HepG2 (cell line): ENCODE results near the gene ARID1A. TPM values are rescaled to one million over a fixed set of nuclear protein-coding genes. Genes with fewer than 3 reads are reported as not detected.

Experiments
- ATAC-seq: fragments of 200-7000 bp; cut with Tn5 transposase; 3 replicates; pipeline ENCODE4 v1.9.1; 2020; ENCODE audit warnings: mild to moderate bottlenecking, moderate library complexity
- BruUV-seq: library from RNA; stranded (reverse); fragments of 400-500 nt; replicated peaks from 2 replicates; lab custom pipeline; 2021; lab: Mats Ljungman, UMichigan
- CTCF ChIA-PET: fragments of 300-600 bp; formaldehyde crosslinking; extraction: SDS; loops from one replicate; lab custom pipeline; 2021; ENCODE audit warnings: low total read pairs, inconsistent platforms, low intra/inter-chr PET ratio; lab: Yijun Ruan, JAX
- POLR2A ChIA-PET: fragments of 350-600 bp; sonication (Branson Sonifier 250); formaldehyde crosslinking; loops from one replicate; lab custom pipeline; 2020; ENCODE audit warnings: antibody characterized with exemption, inconsistent platforms; lab: Yijun Ruan, JAX
- DNase-seq: peaks from one replicate; pipeline ENCODE4 v3.0.0-alpha.2; 2015; ENCODE audit warnings: low spot score
- FAIRE-seq: peaks from 3 replicates; lab custom pipeline; 2011; peaks lifted over from hg19 to GRCh38; lab: Jason Lieb, UNC
- H2AFZ ChIP-seq: one replicate; pipeline ENCODE4 v1.6.1; 2011; ENCODE audit warnings: low read length, inconsistent platforms
- H3K27ac ChIP-seq: fragments of 300-600 bp; 3 replicates; pipeline ENCODE4 v1.8.0; 2011; ENCODE audit warnings: mixed run types, mild to moderate bottlenecking, mixed read lengths, low read length, inconsistent platforms; ENCODE audit not compliant: insufficient read depth; ENCODE audit errors: extremely low read length
- H3K27me3 ChIP-seq, 2 experiments: fragments of 200-600 bp in 1 of 2; 2 replicates in 1 of 2; 3 replicates in 1 of 2; pipeline versions ENCODE4 v1.6.0 to v1.8.0; 2011; ENCODE audit warnings: low read length in 2 of 2, mild to moderate bottlenecking in 2 of 2, moderate library complexity in 2 of 2, inconsistent platforms in 1 of 2; ENCODE audit not compliant: insufficient read depth in 2 of 2, control insufficient read depth in 1 of 2
- H3K36me3 ChIP-seq, 2 experiments: fragments of 200-600 bp in 1 of 2; replicated peaks in 1 of 2; 2 replicates in 1 of 2; 3 replicates in 1 of 2; pipeline versions ENCODE4 v1.5.1 to v1.8.0; 2011; ENCODE audit warnings: low read length in 2 of 2, inconsistent platforms in 1 of 2; ENCODE audit not compliant: insufficient read depth in 2 of 2, control insufficient read depth in 1 of 2
- H3K4me1 ChIP-seq: 2 replicates; pipeline ENCODE4 v1.5.1; 2012; ENCODE audit warnings: low read length, inconsistent platforms; ENCODE audit not compliant: insufficient read depth
- H3K4me2 ChIP-seq: 2 replicates; pipeline ENCODE4 v1.6.0; 2011; ENCODE audit warnings: low read depth, low read length, inconsistent platforms
- H3K4me3 ChIP-seq, 3 experiments: fragments of 200-600 bp in 1 of 3; sonication (generic), shearing (Covaris generic) in 1 of 3; replicated peaks in 1 of 3; 2 replicates each; pipeline ENCODE4 v1.5.1; 2011 to 2016; ENCODE audit warnings: low read length in 3 of 3, inconsistent platforms in 2 of 3, low read depth in 2 of 3, mild to moderate bottlenecking in 2 of 3, control low read depth in 1 of 3, mixed read lengths in 1 of 3; ENCODE audit not compliant: insufficient read depth in 1 of 3
- H3K79me2 ChIP-seq: one replicate; pipeline ENCODE4 v1.6.1; 2011; ENCODE audit warnings: low read length, inconsistent platforms; ENCODE audit not compliant: insufficient read depth
- H3K9ac ChIP-seq: 2 replicates; pipeline ENCODE4 v1.6.0; 2011; ENCODE audit warnings: mild to moderate bottlenecking, low read depth, low read length, inconsistent platforms; ENCODE audit not compliant: insufficient read depth
- H3K9me3 ChIP-seq: 2 replicates; pipeline ENCODE4 v1.5.1; 2012; ENCODE audit warnings: mild to moderate bottlenecking, low read length
- H4K20me1 ChIP-seq: 2 replicates; pipeline ENCODE4 v1.6.0; 2011; ENCODE audit warnings: inconsistent platforms, mild to moderate bottlenecking, low read length, moderate library complexity; ENCODE audit not compliant: insufficient read depth
- CBX5 ChIP-seq: sonication (generic); formaldehyde crosslinking; IDR thresholded peaks from 2 replicates; pipeline ENCODE4 v1.4.0; 2020; ENCODE audit warnings: missing genetic modification reagents, borderline replicate concordance
- FOXP1 ChIP-seq, 2 experiments: fragments of 450-650 bp in 1 of 2; IDR thresholded peaks; 2 replicates each; pipeline ENCODE4 v1.6.1; 2017 to 2018; ENCODE audit warnings: antibody characterized with exemption in 1 of 2
- NR2F6 ChIP-seq, 2 experiments: IDR thresholded peaks; 2 replicates each; pipeline ENCODE4 v1.6.1; 2016; ENCODE audit warnings: antibody characterized with exemption in 1 of 2, mild to moderate bottlenecking in 1 of 2
- SKIL ChIP-seq: sonication (generic); formaldehyde crosslinking; IDR thresholded peaks from 2 replicates; pipeline ENCODE4 v1.8.0; 2022; ENCODE audit warnings: missing genetic modification reagents, mild to moderate bottlenecking, moderate library complexity, borderline replicate concordance
- ZBTB3 ChIP-seq: sonication (generic); formaldehyde crosslinking; IDR thresholded peaks from 2 replicates; pipeline ENCODE4 v1.4.0; 2020; ENCODE audit warnings: low read depth, mild to moderate bottlenecking, moderate library complexity, missing genetic modification reagents, borderline replicate concordance
- ZFP36L2 ChIP-seq: sonication (generic); formaldehyde crosslinking; IDR thresholded peaks from 2 replicates; pipeline ENCODE4 v1.4.0; 2020; ENCODE audit warnings: missing genetic modification reagents
- ZFX ChIP-seq: sonication (generic); formaldehyde crosslinking; IDR thresholded peaks from 2 replicates; pipeline ENCODE4 v1.4.0; 2020; ENCODE audit warnings: mild to moderate bottlenecking, low read depth, missing genetic modification reagents, moderate library complexity
- ZNF510 ChIP-seq: sonication (generic); formaldehyde crosslinking; IDR thresholded peaks from 2 replicates; pipeline ENCODE4 v1.4.0; 2020; ENCODE audit warnings: low read depth, mild to moderate bottlenecking, missing genetic modification reagents
- ZNF558 ChIP-seq: sonication (generic); formaldehyde crosslinking; IDR thresholded peaks from 2 replicates; pipeline ENCODE4 v1.9.0; 2022; ENCODE audit warnings: mild to moderate bottlenecking, missing genetic modification reagents, borderline replicate concordance
- ZXDC ChIP-seq: sonication (generic); formaldehyde crosslinking; IDR thresholded peaks from 2 replicates; pipeline ENCODE4 v1.5.0; 2020; ENCODE audit warnings: mild to moderate bottlenecking, missing genetic modification reagents
- WGBS: methylation state at CpG from one replicate; pipeline ENCODE4 v1.1.6; 2017; ENCODE audit warnings: low lambda C conversion rate; 5-methylcytosine and 5-hydroxymethylcytosine counted together
- in situ Hi-C: cut with HindIII; loops from 2 replicates; pipeline ENCODE4 v1.10.0; 2017; ENCODE audit warnings: low pct_unique_long_range_greater_than_20kb; ENCODE audit not compliant: extremely low pct_ligation_motif_present
- intact Hi-C: fragments of 100-400 bp; cut with micrococcal nuclease; formaldehyde crosslinking; loops from one replicate; pipeline ENCODE4 v1.10.0; 2022; ENCODE audit not compliant: unreplicated experiment
- polyA plus RNA-seq, 8 experiments: library from polyadenylated mRNA; depleted of rRNA in 3 of 8; stranded (reverse) in 7 of 8; unstranded in 1 of 8; fragments of >200 nt; fragmentation: Illumina TruSeq in 4 of 8; extraction: Trizol in 4 of 8; gene quantifications; 2 replicates each; pipeline versions ENCODE4 v1.2.1 to v1.2.3, GENCODE V29; 2011 to 2016; ENCODE audit warnings: low read depth in 4 of 8, missing spikeins in 1 of 8, mixed read lengths in 1 of 8; ENCODE audit not compliant: insufficient read depth in 1 of 8
- total RNA-seq, 5 experiments: library from RNA; depleted of rRNA; stranded (reverse); fragments of >200 nt; fragmentation: Illumina TruSeq; extraction: Trizol; gene quantifications; 2 replicates each; pipeline ENCODE4 v1.2.3, GENCODE V29; 2016; ENCODE audit warnings: low read depth in 1 of 5
- TF ChIP-seq, protein P1 (sequence below): IDR thresholded peaks from 2 replicates; pipeline ENCODE4 v1.6.1; 2016; ENCODE audit warnings: missing genetic modification reagents, missing compliant biosample characterization

Gene ARID1A
- total and polyA plus RNA-seq, 2 of the 13 experiments (the other 11 are each of a cell fraction or from before 2014, with no cell fraction given) = 11.9 to 15.9 TPM

GRCh38 chr1:26734501-26735058, 38.8 kb downstream of the ARID1A start:
- H2AFZ ChIP-seq = no peak overlapping the region
- peaks cover 13% of the 10 kb centered on the region for H3K79me2 ChIP-seq
- ATAC-seq (no peak), DNase-seq (no peak), FAIRE-seq (no peak)
- no TSS peak for BruUV-seq
- intact Hi-C loops = no loop called here
- WGBS = 100% methylated on average over 3 of the region's 4 CpGs
- H3K27me3 ChIP-seq = no peaks in the 10 kb centered on the region
- TF ChIP-seq ZXDC (no peak), SKIL (no peak), ZFP36L2 (CRISPR knock-in tag) (no peak), ZNF558 (CRISPR knock-in tag) (no peak), FOXP1 (IDR thresholded peaks at IDR 0.05) (no peak), FOXP1 (CRISPR knock-in tag; IDR thresholded peaks at IDR 0.05) (no peak), NR2F6 (IDR thresholded peaks at IDR 0.05) (no peak), NR2F6 (CRISPR knock-in tag; IDR thresholded peaks at IDR 0.05) (no peak), CBX5 (no peak), ZNF510 (CRISPR knock-in tag) (no peak), ZBTB3 (CRISPR knock-in tag) (no peak), ZFX (no peak)
- TF ChIP-seq, protein P1, sequence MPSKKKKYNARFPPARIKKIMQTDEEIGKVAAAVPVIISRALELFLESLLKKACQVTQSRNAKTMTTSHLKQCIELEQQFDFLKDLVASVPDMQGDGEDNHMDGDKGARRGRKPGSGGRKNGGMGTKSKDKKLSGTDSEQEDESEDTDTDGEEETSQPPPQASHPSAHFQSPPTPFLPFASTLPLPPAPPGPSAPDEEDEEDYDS (CRISPR knock-in tag) = no peak
- H3K36me3 ChIP-seq = peaks cover 37 to 76% of the 10 kb centered on the region in 2 experiments
- no peak overlapping the region for H3K4me2 ChIP-seq
- in situ Hi-C loops = no loop called here
- no peak overlapping the region for H3K4me3 ChIP-seq
- H3K9me3 ChIP-seq = no peaks in the 10 kb centered on the region
- H3K9ac ChIP-seq = no peak overlapping the region
- ChIA-PET POLR2A (no interaction called here), CTCF (no interaction called here)
- H3K4me1 ChIP-seq = peaks cover 4% of the 10 kb centered on the region; the same call in 1 of the 2 replicates
- no peaks in the 10 kb centered on the region; the same call in 1 of the 2 replicates for H4K20me1 ChIP-seq
- no peak overlapping the region for H3K27ac ChIP-seq
